Endothelial cell of umbilical vein (primary cell): ENCODE measurements around the gene PLEKHM2. TPM values are rescaled to one million over a fixed set of nuclear protein-coding genes. Genes with fewer than 3 reads are reported as not detected.

ENCODE experiments used
- BruUV-seq: library from RNA; stranded (reverse); fragments of 400-500 nt; replicated peaks from 2 replicates; lab custom pipeline; 2021; lab: Mats Ljungman, UMichigan
- CTCF ChIA-PET: fragments of 300-600, 350-600 bp; sonication (Branson Sonifier 250); formaldehyde crosslinking; loops from one replicate; lab custom pipeline; 2021; ENCODE audit warnings: antibody characterized with exemption, inconsistent platforms; lab: Charles Lee
- POLR2A ChIA-PET: fragments of 300-600, 350-600 bp; sonication (Branson Sonifier 250); formaldehyde crosslinking; loops from one replicate; lab custom pipeline; 2021; ENCODE audit warnings: antibody characterized with exemption, inconsistent platforms; lab: Charles Lee
- DNase-seq: peaks from one replicate; pipeline ENCODE4 v3.0.0-alpha.2; 2011; ENCODE audit warnings: low read depth, low spot score
- FAIRE-seq: peaks from 2 replicates; lab custom pipeline; 2011; peaks lifted over from hg19 to GRCh38; lab: Jason Lieb, UNC
- H2AFZ ChIP-seq: 2 replicates; pipeline ENCODE4 v1.6.0; 2012; ENCODE audit warnings: low read depth, low read length, control low read depth, inconsistent platforms
- H3K27ac ChIP-seq: 2 replicates; pipeline ENCODE4 v1.5.1; 2011; ENCODE audit warnings: low read depth, mild to moderate bottlenecking, control low read depth, low read length, moderate library complexity; ENCODE audit not compliant: insufficient read depth
- H3K27me3 ChIP-seq, 2 experiments: 2 replicates each; pipeline versions ENCODE4 v1.6.0 to v1.6.1; 2011; ENCODE audit warnings: low read length in 2 of 2, mixed read lengths in 1 of 2; ENCODE audit not compliant: control insufficient read depth in 2 of 2, insufficient read depth in 2 of 2
- H3K36me3 ChIP-seq, 2 experiments: 2 replicates in 1 of 2; 3 replicates in 1 of 2; pipeline ENCODE4 v1.5.1; 2011; ENCODE audit warnings: low read length in 2 of 2, mild to moderate bottlenecking in 1 of 2, moderate library complexity in 1 of 2; ENCODE audit not compliant: control insufficient read depth in 2 of 2, insufficient read depth in 2 of 2; ENCODE audit errors: extremely low read depth in 1 of 2
- H3K4me1 ChIP-seq: 3 replicates; pipeline ENCODE4 v1.5.1; 2011; ENCODE audit warnings: mild to moderate bottlenecking, low read length; ENCODE audit not compliant: control insufficient read depth, insufficient read depth; ENCODE audit errors: extremely low read depth
- H3K4me2 ChIP-seq: 2 replicates; pipeline ENCODE4 v1.6.1; 2011; ENCODE audit warnings: low read length, control low read depth, mixed read lengths; ENCODE audit not compliant: insufficient read depth
- H3K4me3 ChIP-seq, 3 experiments: fragments of 200-600 bp in 1 of 3; sonication (generic), shearing (Covaris generic) in 1 of 3; replicated peaks in 1 of 3; 2 replicates each; pipeline ENCODE4 v1.5.1; 2011 to 2016; ENCODE audit warnings: control low read depth in 3 of 3, low read length in 3 of 3, mild to moderate bottlenecking in 2 of 3, inconsistent platforms in 1 of 3, low read depth in 1 of 3, moderate library complexity in 1 of 3; ENCODE audit not compliant: insufficient read depth in 1 of 3
- H3K79me2 ChIP-seq: 2 replicates; pipeline ENCODE4 v1.6.0; 2012; ENCODE audit warnings: low read length, inconsistent platforms; ENCODE audit not compliant: control insufficient read depth, insufficient read depth
- H3K9ac ChIP-seq: replicated peaks from 2 replicates; pipeline ENCODE3; 2011; ENCODE audit warnings: low read length, control low read depth; ENCODE audit not compliant: insufficient read depth; ENCODE audit errors: extremely low read depth
- H3K9me1 ChIP-seq: replicated peaks from 3 replicates; pipeline ENCODE4 v1.6.0; 2011; ENCODE audit warnings: mild to moderate bottlenecking, low read length; ENCODE audit not compliant: control insufficient read depth, insufficient read depth; ENCODE audit errors: extremely low read depth
- H3K9me3 ChIP-seq: replicated peaks from 2 replicates; pipeline ENCODE4 v1.5.1; 2012; ENCODE audit warnings: low read length, inconsistent platforms; ENCODE audit not compliant: control insufficient read depth, insufficient read depth
- H4K20me1 ChIP-seq: replicated peaks from 2 replicates; pipeline ENCODE3; 2011; ENCODE audit warnings: mild to moderate bottlenecking, low read length; ENCODE audit not compliant: control insufficient read depth, insufficient read depth; ENCODE audit errors: extremely low read depth
- EZH2 ChIP-seq: IDR thresholded peaks from 2 replicates; pipeline ENCODE4 v1.6.1; 2012; ENCODE audit warnings: borderline replicate concordance, low read depth, mild to moderate bottlenecking, moderate library complexity, low read length, inconsistent platforms; ENCODE audit not compliant: severe bottlenecking
- FOS ChIP-seq: IDR thresholded peaks from 2 replicates; pipeline ENCODE4 v1.6.1; 2011; ENCODE audit warnings: mild to moderate bottlenecking, low read length, moderate library complexity, borderline replicate concordance; ENCODE audit not compliant: insufficient read depth
- GATA2 ChIP-seq: IDR thresholded peaks from 2 replicates; pipeline ENCODE4 v1.7.0; 2011; ENCODE audit warnings: low read depth, mild to moderate bottlenecking, moderate library complexity, mixed read lengths, low read length; ENCODE audit not compliant: insufficient read length, insufficient read depth
- JUN ChIP-seq: IDR thresholded peaks from 2 replicates; pipeline ENCODE4 v1.6.1; 2011; ENCODE audit warnings: borderline replicate concordance, low read depth; ENCODE audit not compliant: insufficient read length, insufficient read depth
- MYC ChIP-seq: IDR thresholded peaks from one replicate; pipeline ENCODE4 v1.6.1; 2011; ENCODE audit warnings: mild to moderate bottlenecking, low read depth, low read length
- POLR2A ChIP-seq: IDR thresholded peaks from 2 replicates; pipeline ENCODE4 v1.6.1; 2012; ENCODE audit warnings: low read depth, mild to moderate bottlenecking, control low read depth, low read length
- POLR2AphosphoS5 ChIP-seq: IDR thresholded peaks from 2 replicates; pipeline ENCODE4 v1.6.1; 2012; ENCODE audit warnings: low read depth, mild to moderate bottlenecking, control low read depth, low read length, moderate library complexity; ENCODE audit not compliant: insufficient read depth
- dilution Hi-C: fragments of 300-500 bp; cut with MboI; formaldehyde crosslinking; loops from one replicate; pipeline ENCODE4 v1.15.0; 2019; ENCODE audit warnings: low sequenced_read_pairs; ENCODE audit not compliant: extremely low pct_ligation_motif_present
- intact Hi-C: fragments of 100-400 bp; cut with micrococcal nuclease; formaldehyde crosslinking; loops from one replicate; pipeline ENCODE4 v1.10.0; 2022
- polyA plus RNA-seq, 4 experiments: library from polyadenylated mRNA; depleted of rRNA in 3 of 4; stranded (reverse) in 3 of 4; unstranded in 1 of 4; fragments of >200 nt; gene quantifications; 2 replicates each; pipeline versions ENCODE4 v1.2.1 to v1.2.3, GENCODE V29; 2011 to 2012; ENCODE audit warnings: missing spikeins in 1 of 4
- total RNA-seq: library from RNA; stranded (reverse); gene quantifications from 2 replicates; pipeline ENCODE4 v1.2.3, GENCODE V29; 2021
- TF ChIP-seq, protein P1 (sequence below): IDR thresholded peaks from 2 replicates; pipeline ENCODE4 v1.6.1; 2011; ENCODE audit not compliant: insufficient read depth, insufficient read length
- TF ChIP-seq, protein P2 (sequence below), 2 donors: IDR thresholded peaks; 1 replicate in 1 of 2; 2 replicates in 1 of 2; pipeline ENCODE4 v1.5.1; 2011; ENCODE audit warnings: low read length in 2 of 2, mild to moderate bottlenecking in 2 of 2, moderate library complexity in 2 of 2, control low read depth in 1 of 2, inconsistent platforms in 1 of 2, low read depth in 1 of 2; ENCODE audit not compliant: insufficient read depth in 1 of 2; ENCODE audit errors: extremely low read depth in 1 of 2

The PLEKHM2 gene
- total and polyA plus RNA-seq, 2 donors (not counting 3 experiments of a cell fraction or from before 2014, with no cell fraction given), result 60.6 to 67.5 TPM

DNA sequence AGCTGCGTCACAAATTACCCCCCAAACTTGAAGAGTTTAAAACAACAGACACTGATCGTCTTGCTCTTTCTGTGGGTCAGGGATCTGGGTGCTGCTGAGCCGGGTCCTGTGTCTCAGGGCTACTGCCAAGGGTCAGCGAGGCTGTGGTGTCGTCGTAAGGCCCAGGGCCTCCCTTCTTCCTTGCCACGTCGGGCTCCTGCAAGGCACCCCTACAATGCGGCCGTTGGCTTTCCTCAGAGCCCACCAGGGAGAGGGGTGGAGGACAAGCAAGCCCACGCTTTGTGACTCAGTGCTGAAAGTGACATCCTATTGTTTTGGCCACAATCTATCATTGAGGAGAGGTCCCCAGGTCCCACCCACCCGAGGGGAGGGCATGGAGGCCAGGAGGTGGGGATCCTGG lies 66.8 kb downstream of the PLEKHM2 start:
- H3K79me2 ChIP-seq, result peaks cover 23% of the 10 kb centered on the region
- dilution Hi-C loops (no loop called here), intact Hi-C loops (no loop called here)
- ChIA-PET POLR2A (interaction anchor here (2.6 kb wide), 1 partner anchor 9 kb away, joined by 26 read pairs; no protein-coding TSS in a partner anchor), CTCF (no interaction called here)
- no peaks in the 10 kb centered on the region for H3K27me3 ChIP-seq
- no peak overlapping the region for H3K9ac ChIP-seq
- H4K20me1 ChIP-seq, result no peaks in the 10 kb centered on the region
- no TSS peak for BruUV-seq
- no peak for DNase-seq
- H3K4me2 ChIP-seq, result no peak overlapping the region
- no peak for FAIRE-seq
- no peaks in the 10 kb centered on the region for H3K9me1 ChIP-seq
- no peak overlapping the region for H3K4me3 ChIP-seq
- TF ChIP-seq, protein P1, sequence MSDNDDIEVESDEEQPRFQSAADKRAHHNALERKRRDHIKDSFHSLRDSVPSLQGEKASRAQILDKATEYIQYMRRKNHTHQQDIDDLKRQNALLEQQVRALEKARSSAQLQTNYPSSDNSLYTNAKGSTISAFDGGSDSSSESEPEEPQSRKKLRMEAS, result no peak
- H3K36me3 ChIP-seq, result no peaks in the 10 kb centered on the region
- peaks cover 39% of the 10 kb centered on the region for H3K4me1 ChIP-seq
- H2AFZ ChIP-seq, result no peak overlapping the region
- H3K9me3 ChIP-seq, result no peaks in the 10 kb centered on the region
- H3K27ac ChIP-seq, result peak overlapping the region; percentile 97

DNA sequence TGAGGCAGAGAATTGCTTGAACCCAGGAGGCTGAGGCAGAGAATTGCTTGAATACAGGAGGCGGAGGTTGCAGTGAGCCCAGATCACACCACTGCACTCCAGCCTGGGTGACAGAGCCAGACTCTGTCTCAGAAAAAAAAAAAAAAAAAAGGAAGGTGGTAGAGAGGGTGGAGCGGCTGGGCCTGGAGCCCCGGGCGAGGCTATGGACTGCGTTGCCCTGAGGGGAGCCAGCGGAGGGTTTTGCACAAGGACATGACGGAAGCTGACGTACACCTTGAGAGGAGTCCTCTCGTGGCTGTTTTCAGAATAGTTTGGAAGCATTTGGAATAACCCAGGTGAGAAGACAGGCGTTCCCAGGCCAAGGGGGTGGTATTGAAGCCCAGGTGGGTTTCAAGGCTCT lies 67.6 kb downstream of the PLEKHM2 start:
- intact Hi-C loops (no loop called here), dilution Hi-C loops (no loop called here)
- Histone ChIP-seq H3K79me2 (peaks cover 23% of the 10 kb centered on the region), H3K36me3 (no peaks in the 10 kb centered on the region), H3K4me3 (no peak overlapping the region), H3K9me3 (no peaks in the 10 kb centered on the region), H3K4me2 (no peak overlapping the region), H3K27ac (no peak overlapping the region), H3K4me1 (peaks cover 46% of the 10 kb centered on the region), H4K20me1 (no peaks in the 10 kb centered on the region), H3K27me3 (no peaks in the 10 kb centered on the region), H3K9ac (no peak overlapping the region), H3K9me1 (no peaks in the 10 kb centered on the region), H2AFZ (no peak overlapping the region)
- no peak for TF ChIP-seq JUN
- no peak for TF ChIP-seq EZH2
- TF ChIP-seq, protein P1, result no peak
- TF ChIP-seq, protein P2, sequence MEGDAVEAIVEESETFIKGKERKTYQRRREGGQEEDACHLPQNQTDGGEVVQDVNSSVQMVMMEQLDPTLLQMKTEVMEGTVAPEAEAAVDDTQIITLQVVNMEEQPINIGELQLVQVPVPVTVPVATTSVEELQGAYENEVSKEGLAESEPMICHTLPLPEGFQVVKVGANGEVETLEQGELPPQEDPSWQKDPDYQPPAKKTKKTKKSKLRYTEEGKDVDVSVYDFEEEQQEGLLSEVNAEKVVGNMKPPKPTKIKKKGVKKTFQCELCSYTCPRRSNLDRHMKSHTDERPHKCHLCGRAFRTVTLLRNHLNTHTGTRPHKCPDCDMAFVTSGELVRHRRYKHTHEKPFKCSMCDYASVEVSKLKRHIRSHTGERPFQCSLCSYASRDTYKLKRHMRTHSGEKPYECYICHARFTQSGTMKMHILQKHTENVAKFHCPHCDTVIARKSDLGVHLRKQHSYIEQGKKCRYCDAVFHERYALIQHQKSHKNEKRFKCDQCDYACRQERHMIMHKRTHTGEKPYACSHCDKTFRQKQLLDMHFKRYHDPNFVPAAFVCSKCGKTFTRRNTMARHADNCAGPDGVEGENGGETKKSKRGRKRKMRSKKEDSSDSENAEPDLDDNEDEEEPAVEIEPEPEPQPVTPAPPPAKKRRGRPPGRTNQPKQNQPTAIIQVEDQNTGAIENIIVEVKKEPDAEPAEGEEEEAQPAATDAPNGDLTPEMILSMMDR (IDR thresholded peaks at IDR 0.05; ENCODE audit: extremely low read depth in 1 of 2, insufficient read depth in 1 of 2, low read depth in 1 of 2, low read length in 2 of 2), result no peak
- no peak for TF ChIP-seq GATA2
- no peak for TF ChIP-seq POLR2A
- TF ChIP-seq POLR2AphosphoS5, result no peak
- TF ChIP-seq FOS, result no peak
- TF ChIP-seq MYC, result no peak
- FAIRE-seq (no peak), DNase-seq (no peak)
- POLR2A ChIA-PET, result no interaction called here
- no TSS peak for BruUV-seq
- CTCF ChIA-PET, result no interaction called here
